Astrocyte (in vitro differentiated cells and primary cell): Measurements from ENCODE around the gene ADGRB3. TPM values are rescaled to one million over a fixed set of nuclear protein-coding genes. Genes with fewer than 3 reads are reported as not detected.

Source experiments
- DNase-seq: peaks from one replicate; pipeline ENCODE4 v3.0.0-alpha.2; 2010; ENCODE audit warnings: low read depth
- FAIRE-seq: peaks from 2 replicates; lab custom pipeline; 2011; peaks lifted over from hg19 to GRCh38; lab: Jason Lieb, UNC
- H2AFZ ChIP-seq: 2 replicates; pipeline ENCODE4 v1.6.0; 2012; ENCODE audit warnings: low read depth, low read length, inconsistent platforms
- H3K27ac ChIP-seq: 2 replicates; pipeline ENCODE4 v1.5.1; 2011; ENCODE audit warnings: low read depth, low read length, inconsistent platforms
- H3K27me3 ChIP-seq: 2 replicates; pipeline ENCODE4 v1.6.0; 2011; ENCODE audit warnings: low read length, inconsistent platforms; ENCODE audit not compliant: insufficient read depth
- H3K36me3 ChIP-seq: 2 replicates; pipeline ENCODE4 v1.5.1; 2011; ENCODE audit warnings: low read length, inconsistent platforms; ENCODE audit not compliant: insufficient read depth
- H3K4me1 ChIP-seq: 2 replicates; pipeline ENCODE4 v1.5.1; 2011; ENCODE audit warnings: low read length, inconsistent platforms; ENCODE audit not compliant: insufficient read depth
- H3K4me2 ChIP-seq: 2 replicates; pipeline ENCODE4 v1.6.0; 2012; ENCODE audit warnings: low read length, inconsistent platforms
- H3K4me3 ChIP-seq: 2 replicates; pipeline ENCODE4 v1.5.1; 2011; ENCODE audit warnings: low read depth, mild to moderate bottlenecking, low read length, inconsistent platforms; ENCODE audit not compliant: insufficient read depth
- H3K79me2 ChIP-seq: 2 replicates; pipeline ENCODE4 v1.6.0; 2012; ENCODE audit warnings: mild to moderate bottlenecking, low read length, inconsistent platforms; ENCODE audit not compliant: insufficient read depth
- H3K9ac ChIP-seq: 2 replicates; pipeline ENCODE4 v1.6.0; 2012; ENCODE audit warnings: mild to moderate bottlenecking, low read length, inconsistent platforms
- H3K9me3 ChIP-seq: 2 replicates; pipeline ENCODE4 v1.5.1; 2012; ENCODE audit warnings: low read depth, mild to moderate bottlenecking, low read length, inconsistent platforms; ENCODE audit not compliant: insufficient read depth
- H4K20me1 ChIP-seq: 2 replicates; pipeline ENCODE4 v1.6.0; 2012; ENCODE audit warnings: low read length, inconsistent platforms; ENCODE audit not compliant: insufficient read depth
- H3K27ac Mint-ChIP-seq: one replicate; pipeline ENCODE4 v1.8.0; 2021; ENCODE audit warnings: mild to moderate bottlenecking, mixed read lengths; ENCODE audit not compliant: unreplicated experiment
- H3K27me3 Mint-ChIP-seq: one replicate; pipeline ENCODE4 v1.8.0; 2021; ENCODE audit warnings: low read depth, mixed read lengths; ENCODE audit not compliant: unreplicated experiment
- H3K36me3 Mint-ChIP-seq: one replicate; pipeline ENCODE4 v1.8.0; 2021; ENCODE audit warnings: low read depth, mixed read lengths; ENCODE audit not compliant: unreplicated experiment
- H3K4me1 Mint-ChIP-seq: one replicate; pipeline ENCODE4 v1.8.0; 2021; ENCODE audit warnings: low read depth, mixed read lengths; ENCODE audit not compliant: unreplicated experiment
- H3K4me3 Mint-ChIP-seq: one replicate; pipeline ENCODE4 v1.8.0; 2021; ENCODE audit warnings: mild to moderate bottlenecking, moderate library complexity, mixed read lengths; ENCODE audit not compliant: unreplicated experiment
- H3K9me3 Mint-ChIP-seq: one replicate; pipeline ENCODE4 v1.8.0; 2021; ENCODE audit warnings: mild to moderate bottlenecking, mixed read lengths; ENCODE audit not compliant: unreplicated experiment
- EZH2 ChIP-seq: IDR thresholded peaks from 2 replicates; pipeline ENCODE4 v1.6.1; 2012; ENCODE audit warnings: mild to moderate bottlenecking, low read length, inconsistent platforms; ENCODE audit not compliant: insufficient read depth
- total RNA-seq: library from RNA; stranded (reverse); gene quantifications from 2 replicates; pipeline ENCODE4 v1.2.1, GENCODE V29; 2021
- TF ChIP-seq, protein P1 (sequence below): IDR thresholded peaks from 2 replicates; pipeline ENCODE4 v1.5.1; 2011; ENCODE audit warnings: low read depth, mild to moderate bottlenecking, inconsistent platforms, low read length, moderate library complexity; ENCODE audit not compliant: insufficient read depth

The ADGRB3 gene
- total RNA-seq, 1 donor from 2014 or later, result 0.77 TPM

DNA sequence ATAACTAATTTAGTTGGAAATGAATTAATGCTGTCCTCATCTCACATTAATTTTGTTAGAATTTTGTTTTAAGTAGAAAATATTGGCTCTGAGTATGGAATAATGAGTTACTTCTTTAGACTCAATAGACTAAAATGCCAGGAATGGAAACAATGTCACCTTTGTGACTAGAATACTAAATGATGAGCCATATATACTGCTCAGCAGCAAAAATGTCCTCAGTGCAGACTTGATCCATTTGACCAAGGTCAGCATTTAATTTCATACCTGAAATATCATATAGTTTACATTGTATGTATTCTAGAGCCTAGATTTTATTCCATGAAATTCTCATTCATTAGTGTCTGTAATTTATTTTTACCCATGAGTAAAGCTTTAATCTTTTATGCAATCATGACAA lies 217.7 kb downstream of the ADGRB3 start:
- H3K27me3 ChIP-seq, result no peaks in the 10 kb centered on the region
- no peak overlapping the region for H3K27ac Mint-ChIP-seq
- no peak for FAIRE-seq

DNA sequence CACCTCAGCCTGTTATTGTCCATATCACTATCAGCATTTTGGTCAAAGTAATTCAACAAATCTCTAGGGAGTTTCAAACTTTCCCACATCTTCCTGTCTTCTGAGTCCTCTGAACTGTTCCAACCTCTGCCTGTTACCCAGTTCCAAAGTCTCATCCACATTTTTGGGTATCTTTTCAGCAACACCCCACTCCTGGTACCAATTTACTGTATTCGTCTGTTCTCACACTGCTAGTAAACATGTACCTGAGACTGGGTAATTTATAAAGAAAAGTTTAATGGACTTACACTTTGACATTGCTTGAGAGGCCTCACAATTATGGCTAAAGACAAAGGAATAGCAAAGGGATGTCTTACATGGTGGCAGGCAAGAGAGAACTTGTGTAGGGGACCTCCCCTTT lies 224.2 kb downstream of the ADGRB3 start:
- Mint-ChIP-seq H3K27ac (no peak overlapping the region), H3K9me3 (peaks cover 11% of the 10 kb centered on the region), H3K4me3 (no peak overlapping the region), H3K4me1 (no peaks in the 10 kb centered on the region), H3K27me3 (no peaks in the 10 kb centered on the region), H3K36me3 (no peaks in the 10 kb centered on the region)
- no peak overlapping the region for H3K27ac ChIP-seq
- H3K9me3 ChIP-seq, result no peaks in the 10 kb centered on the region
- H3K36me3 ChIP-seq, result no peaks in the 10 kb centered on the region
- no peak overlapping the region for H2AFZ ChIP-seq
- TF ChIP-seq, protein P1, sequence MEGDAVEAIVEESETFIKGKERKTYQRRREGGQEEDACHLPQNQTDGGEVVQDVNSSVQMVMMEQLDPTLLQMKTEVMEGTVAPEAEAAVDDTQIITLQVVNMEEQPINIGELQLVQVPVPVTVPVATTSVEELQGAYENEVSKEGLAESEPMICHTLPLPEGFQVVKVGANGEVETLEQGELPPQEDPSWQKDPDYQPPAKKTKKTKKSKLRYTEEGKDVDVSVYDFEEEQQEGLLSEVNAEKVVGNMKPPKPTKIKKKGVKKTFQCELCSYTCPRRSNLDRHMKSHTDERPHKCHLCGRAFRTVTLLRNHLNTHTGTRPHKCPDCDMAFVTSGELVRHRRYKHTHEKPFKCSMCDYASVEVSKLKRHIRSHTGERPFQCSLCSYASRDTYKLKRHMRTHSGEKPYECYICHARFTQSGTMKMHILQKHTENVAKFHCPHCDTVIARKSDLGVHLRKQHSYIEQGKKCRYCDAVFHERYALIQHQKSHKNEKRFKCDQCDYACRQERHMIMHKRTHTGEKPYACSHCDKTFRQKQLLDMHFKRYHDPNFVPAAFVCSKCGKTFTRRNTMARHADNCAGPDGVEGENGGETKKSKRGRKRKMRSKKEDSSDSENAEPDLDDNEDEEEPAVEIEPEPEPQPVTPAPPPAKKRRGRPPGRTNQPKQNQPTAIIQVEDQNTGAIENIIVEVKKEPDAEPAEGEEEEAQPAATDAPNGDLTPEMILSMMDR, result no peak
- no peak for TF ChIP-seq EZH2
- H4K20me1 ChIP-seq, result no peaks in the 10 kb centered on the region
- FAIRE-seq (no peak), DNase-seq (no peak)
- H3K4me2 ChIP-seq, result no peak overlapping the region
- H3K4me1 ChIP-seq, result no peaks in the 10 kb centered on the region
- no peak overlapping the region for H3K9ac ChIP-seq
- no peak overlapping the region for H3K4me3 ChIP-seq
- no peaks in the 10 kb centered on the region for H3K79me2 ChIP-seq
- H3K27me3 ChIP-seq, result no peaks in the 10 kb centered on the region

More for the DNA sequence above, 217.7 kb downstream of the ADGRB3 start:
- no peaks in the 10 kb centered on the region for H3K36me3 ChIP-seq
- no peaks in the 10 kb centered on the region for H3K36me3 Mint-ChIP-seq
- H3K4me3 ChIP-seq, result no peak overlapping the region
- H3K79me2 ChIP-seq, result no peaks in the 10 kb centered on the region
- no peaks in the 10 kb centered on the region for H3K27me3 Mint-ChIP-seq
- no peak overlapping the region for H2AFZ ChIP-seq
- no peak for DNase-seq
- no peaks in the 10 kb centered on the region for H4K20me1 ChIP-seq
- TF ChIP-seq, protein P1, result no peak
- no peak for TF ChIP-seq EZH2
- H3K4me1 Mint-ChIP-seq, result no peaks in the 10 kb centered on the region
- no peaks in the 10 kb centered on the region for H3K9me3 Mint-ChIP-seq
- no peaks in the 10 kb centered on the region for H3K4me1 ChIP-seq
- H3K4me3 Mint-ChIP-seq, result no peak overlapping the region
- H3K4me2 ChIP-seq, result no peak overlapping the region
- no peak overlapping the region for H3K27ac ChIP-seq
- no peaks in the 10 kb centered on the region for H3K9me3 ChIP-seq
- H3K9ac ChIP-seq, result no peak overlapping the region

DNA sequence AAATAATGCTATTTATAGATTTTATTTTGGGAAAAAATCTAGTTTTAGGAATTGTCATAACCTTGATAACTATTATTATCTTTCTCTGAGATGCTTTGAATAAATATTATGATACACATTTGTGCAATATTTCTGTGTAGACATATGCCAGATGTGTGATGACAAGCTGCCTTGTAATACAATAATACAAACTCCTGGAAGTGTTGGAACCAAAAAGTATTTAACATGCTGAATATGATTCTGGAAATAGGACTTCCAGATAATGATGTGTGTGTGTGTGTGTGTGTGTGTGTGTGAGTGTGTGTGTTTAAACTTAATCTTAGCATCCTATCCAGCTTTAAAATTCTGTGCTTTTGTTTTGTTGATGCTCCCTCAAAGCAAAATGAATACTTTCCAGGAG lies 233.6 kb downstream of the ADGRB3 start:
- peaks cover 16% of the 10 kb centered on the region for H3K9me3 Mint-ChIP-seq
- no peaks in the 10 kb centered on the region for H3K27me3 ChIP-seq

More for the DNA sequence above, 233.6 kb downstream of the ADGRB3 start:
- H3K27ac ChIP-seq, result no peak overlapping the region
- no peak for TF ChIP-seq EZH2
- TF ChIP-seq, protein P1, result no peak
- Mint-ChIP-seq H3K4me1 (no peaks in the 10 kb centered on the region), H3K36me3 (no peaks in the 10 kb centered on the region), H3K27me3 (no peaks in the 10 kb centered on the region), H3K4me3 (no peak overlapping the region), H3K27ac (no peak overlapping the region)
- no peak for DNase-seq
- no peak overlapping the region for H3K9ac ChIP-seq
- no peaks in the 10 kb centered on the region for H3K9me3 ChIP-seq
- H2AFZ ChIP-seq, result no peak overlapping the region
- no peak overlapping the region for H3K4me2 ChIP-seq
- no peaks in the 10 kb centered on the region for H3K36me3 ChIP-seq
- no peak for FAIRE-seq
- H4K20me1 ChIP-seq, result no peaks in the 10 kb centered on the region
- H3K4me3 ChIP-seq, result no peak overlapping the region
- H3K79me2 ChIP-seq, result no peaks in the 10 kb centered on the region
- no peaks in the 10 kb centered on the region for H3K4me1 ChIP-seq
